ENCODE measurements around the gene XPO5.
"Not testable (repeated sequence)": the region's sequence is repeated elsewhere in the genome, so short reads cannot be mapped to it uniquely, and the experiment has no call there.

Gene XPO5

DNA sequence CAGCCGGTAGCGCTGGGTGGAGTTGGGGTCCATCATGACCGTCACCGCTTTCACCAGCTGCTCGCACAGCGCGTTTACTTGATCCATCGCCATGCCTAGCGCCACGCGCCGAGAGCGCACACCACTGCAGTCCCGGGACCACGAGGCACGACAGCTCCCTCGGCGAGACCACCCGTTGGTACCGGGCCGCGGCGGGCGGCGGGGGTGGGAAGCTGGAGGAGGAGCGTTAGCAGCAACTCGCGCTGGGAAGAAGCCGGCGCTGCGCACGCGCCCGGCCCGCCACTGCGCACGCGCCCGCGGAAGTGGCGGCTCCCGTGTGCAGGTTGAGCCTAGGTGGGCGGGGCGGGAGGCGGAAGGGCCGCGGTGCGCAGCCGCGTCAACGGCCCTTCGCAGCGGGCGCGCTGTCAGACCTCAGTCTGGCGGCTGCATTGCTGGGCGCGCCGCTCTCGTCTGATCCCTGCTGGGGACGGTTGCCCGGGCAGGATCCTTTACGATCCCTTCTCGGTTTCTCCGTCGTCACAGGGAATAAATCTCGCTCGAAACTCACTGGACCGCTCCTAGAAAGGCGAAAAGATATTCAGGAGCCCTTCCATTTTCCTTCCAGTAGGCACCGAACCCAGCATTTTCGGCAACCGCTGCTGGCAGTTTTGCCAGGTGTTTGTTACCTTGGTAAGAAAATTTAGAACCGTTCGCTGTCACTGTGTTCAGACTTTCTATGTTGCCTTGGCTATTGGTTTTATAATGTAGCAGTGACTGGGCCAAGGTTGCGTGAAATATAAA, at the start of gene XPO5, which contains the start of gene POLH:
TSS of gene XPO5 (minus strand) at position 267 of the 780 bp plus-strand sequence. CDS start at position 93, 174 bp downstream.
TSS of gene POLH (plus strand) at position 414 of the 780 bp plus-strand sequence. CDS start 6,135 bp downstream, outside the sequence.
- DNase-seq: peak; percentile 92

DNA sequence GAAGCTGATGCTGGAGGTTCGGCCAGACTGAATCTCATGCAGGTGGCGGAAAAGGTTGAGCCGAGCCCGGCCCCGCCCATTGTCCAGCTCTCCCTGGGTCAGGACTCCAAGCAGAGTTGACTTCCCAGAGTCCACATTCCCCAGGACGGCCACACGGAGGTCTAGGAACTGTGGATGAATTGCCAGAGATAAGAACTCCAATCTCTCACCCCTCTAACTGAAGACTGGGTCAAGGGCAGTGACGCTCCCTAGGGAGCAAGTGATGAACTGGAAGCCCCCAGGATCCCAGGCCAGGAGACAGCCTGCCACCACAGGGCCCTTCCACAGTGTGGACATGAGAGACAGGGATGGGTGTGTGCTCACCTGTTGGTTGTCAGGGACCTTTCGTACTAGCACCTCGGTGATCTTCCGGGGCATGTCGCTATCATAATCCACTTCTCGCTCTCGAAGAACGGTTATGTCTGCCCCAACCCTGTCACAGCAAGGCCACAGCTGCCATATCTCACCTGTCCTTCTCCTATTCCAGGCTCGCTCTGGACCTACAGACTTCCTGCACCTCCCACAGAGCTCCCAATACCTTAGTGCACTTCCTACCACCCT, 49.7 kb upstream of the XPO5 start:
- DNase-seq: no peak

DNA sequence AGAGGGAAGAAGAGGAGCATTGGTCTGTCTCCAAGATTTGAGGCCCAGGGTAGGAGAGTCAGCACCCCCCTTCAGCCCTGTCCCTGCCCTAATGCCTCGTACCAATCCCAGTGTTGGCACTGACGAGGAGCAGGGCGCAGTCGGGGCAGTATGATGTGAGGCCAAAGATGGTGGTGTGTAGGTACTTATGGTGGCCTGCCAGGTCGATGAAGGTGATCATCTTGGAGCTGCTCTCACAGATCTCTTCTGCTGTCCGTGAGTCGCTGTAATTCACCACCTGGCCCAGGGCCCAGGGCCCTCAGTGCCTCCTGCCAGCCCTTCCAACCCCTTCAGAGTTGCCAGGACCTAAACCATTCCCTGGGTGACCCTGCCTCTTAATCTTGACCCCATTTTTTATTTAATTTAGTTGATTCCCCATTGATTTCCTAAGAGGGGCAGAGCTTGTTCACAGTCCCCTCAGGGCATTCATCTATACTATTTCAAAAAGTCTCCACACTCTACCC, 49.0 kb upstream of the XPO5 start:
- DNase-seq: no peak

DNA sequence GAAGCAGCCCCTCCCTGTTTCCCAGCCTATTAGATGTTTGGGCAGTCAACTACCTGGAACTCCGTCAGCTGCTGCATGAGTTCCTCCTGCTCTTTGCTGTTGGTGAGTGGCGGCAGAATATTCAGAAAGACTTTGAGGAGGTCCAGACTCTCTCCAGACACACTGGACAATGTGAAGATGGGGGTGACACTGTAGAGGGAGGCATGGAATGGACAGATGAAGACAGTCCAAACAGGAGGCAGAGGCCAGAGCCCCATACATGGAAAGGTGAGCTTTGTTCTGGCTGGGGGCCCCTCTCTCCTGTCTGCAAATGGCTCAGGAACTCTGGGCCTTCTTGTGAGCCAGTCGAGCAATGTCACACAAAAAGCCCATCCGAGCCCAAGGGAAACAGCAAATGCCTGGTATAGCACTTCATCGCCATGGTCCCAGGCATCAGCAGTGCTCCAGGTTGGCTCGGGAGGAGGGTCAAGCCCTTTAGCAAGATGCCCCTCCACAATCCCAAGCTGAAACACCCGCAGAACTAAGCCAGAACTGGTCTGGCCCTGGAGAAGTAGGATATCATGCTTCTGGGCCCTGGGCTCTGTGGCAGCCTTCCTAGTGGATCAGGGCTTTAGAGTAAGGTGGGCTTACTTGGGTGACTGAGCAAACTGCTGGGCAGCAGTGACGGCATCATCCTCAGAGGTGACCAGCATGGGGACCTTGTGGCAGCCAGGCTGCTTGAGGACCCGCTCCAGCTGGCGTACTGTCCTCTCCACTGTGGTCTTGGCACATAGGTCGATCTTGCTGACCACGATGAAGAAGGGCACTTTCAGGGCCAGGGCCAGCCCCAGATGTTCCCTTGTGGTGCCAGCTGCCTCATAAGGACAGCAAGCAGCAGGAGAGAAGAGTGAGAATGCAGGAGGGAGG, 48.3 kb upstream of the XPO5 start:
- DNase-seq: no peak

DNA sequence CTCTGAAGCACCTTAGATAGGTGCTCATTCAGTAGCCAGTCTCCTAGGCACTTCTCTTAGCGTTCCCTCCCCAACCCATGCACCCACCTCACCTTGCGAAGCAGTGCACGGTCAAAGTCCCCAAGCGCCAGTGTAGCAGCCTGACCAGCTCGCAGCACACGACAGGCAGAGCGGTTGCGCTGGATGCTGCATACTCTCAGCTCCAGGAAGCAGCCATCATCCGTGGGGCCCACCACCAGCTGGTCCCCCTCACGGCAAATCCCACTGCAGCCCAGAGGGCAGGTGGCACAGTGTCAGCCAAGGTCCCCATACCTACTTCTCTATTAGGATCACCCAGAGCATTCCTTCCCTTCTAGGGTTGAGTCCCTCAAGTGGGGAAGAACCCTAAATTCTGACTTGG, 46.7 kb upstream of the XPO5 start:
- DNase-seq: no peak

DNA sequence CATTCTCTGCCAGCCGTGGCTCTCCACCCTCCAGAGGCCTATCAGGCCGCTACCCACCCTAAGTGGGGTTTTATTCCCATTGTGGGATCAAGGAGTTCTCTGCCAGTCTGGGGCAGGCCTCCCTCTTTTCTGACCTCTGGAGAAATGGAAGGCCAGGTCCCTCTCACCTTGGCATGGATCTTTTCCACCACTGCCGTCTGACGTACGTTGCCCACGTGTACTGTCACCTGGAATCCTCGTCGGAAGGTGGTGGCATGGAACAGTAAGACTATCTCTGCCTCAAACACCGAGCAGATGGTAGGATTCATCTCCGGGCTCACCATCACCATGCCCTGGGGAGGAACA, 46.0 kb upstream of the XPO5 start:
- DNase-seq: no peak

DNA sequence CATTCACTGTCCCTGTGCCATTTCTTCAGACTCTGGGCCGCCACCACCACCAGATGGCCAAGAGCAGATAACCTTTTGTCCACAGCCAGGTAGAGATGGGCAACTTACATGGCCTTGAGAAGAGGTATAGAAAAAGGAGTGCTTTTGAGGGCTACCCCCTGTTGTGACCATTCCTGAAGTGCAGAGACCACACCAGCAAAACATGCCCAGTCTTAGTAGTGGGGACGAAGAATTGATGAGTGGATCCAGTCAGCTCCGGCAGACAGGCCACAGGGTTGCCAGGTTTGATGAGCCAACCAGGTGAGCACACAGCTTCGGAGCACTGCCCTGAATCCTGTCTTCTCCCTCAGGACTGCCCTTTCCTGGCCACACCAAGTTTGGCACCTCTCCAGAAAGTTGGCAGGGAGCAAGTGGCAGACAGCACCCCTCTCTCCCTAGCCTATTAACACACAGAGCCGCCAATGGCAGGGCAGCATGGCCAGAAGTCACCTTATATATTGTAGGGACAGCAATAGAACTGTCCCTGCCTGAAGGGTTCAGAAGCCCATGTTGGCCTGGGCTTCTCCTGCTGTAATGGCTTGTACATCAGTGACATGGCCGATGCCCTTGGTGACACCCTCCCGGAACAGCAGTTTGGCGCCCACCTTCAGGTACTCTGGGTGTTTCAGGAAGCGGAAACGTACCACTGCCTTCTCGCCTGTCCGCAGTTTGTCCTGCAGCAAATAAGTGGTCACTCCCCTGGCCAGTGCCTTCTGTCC, 45.4 kb upstream of the XPO5 start:
- DNase-seq: no peak

DNA sequence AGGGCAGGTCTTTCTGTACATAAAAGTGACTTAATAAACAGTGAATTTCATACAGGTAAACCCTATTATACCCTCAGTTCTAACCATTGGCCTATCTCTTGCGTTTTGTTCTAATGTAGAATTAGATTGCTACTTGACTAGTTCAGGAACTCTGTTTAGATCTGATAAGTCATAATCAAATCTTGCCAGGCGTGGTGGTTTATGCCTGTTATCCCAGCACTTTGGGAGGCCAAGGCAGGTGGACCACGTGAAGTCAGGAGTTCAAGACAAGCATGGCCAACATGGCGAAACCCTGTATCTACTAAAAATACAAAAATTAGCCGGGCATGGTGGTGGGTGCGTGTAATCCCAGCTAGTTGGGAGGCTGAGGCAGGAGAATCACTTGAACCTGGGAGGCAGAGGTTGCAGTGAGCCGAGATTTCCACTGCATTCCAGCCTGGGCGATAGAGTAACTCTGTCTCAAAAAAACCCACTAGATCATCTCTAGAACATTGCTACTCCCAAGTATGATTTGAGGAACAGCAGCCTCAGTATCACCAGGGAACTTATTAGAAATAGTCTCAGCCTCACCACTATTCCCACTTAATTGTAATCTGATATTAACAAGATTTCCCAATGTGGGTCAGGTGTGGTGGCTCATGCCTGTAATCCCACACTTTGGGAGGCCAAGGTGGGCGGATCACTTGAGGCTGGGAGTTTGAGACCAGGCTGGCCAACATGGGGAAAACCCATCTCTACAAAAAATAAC, 41.1 kb upstream of the XPO5 start:
- no peak for DNase-seq

DNA sequence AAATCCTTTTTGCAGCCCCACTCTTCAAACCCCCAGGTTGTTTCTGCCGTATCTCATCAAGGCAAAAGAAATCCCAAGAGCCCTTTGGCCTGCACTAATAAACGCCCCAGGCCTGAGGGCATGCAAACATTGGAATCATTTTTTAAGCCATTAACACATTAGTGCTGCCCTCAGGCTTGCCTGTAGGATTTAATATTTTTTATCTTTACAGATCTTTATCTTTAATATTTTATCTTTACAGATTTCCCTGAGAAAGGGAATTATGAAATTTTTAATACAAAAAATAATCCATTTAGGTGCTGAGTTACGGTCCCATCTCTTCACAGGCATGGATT, 38.5 kb upstream of the XPO5 start:
- DNase-seq: no peak

DNA sequence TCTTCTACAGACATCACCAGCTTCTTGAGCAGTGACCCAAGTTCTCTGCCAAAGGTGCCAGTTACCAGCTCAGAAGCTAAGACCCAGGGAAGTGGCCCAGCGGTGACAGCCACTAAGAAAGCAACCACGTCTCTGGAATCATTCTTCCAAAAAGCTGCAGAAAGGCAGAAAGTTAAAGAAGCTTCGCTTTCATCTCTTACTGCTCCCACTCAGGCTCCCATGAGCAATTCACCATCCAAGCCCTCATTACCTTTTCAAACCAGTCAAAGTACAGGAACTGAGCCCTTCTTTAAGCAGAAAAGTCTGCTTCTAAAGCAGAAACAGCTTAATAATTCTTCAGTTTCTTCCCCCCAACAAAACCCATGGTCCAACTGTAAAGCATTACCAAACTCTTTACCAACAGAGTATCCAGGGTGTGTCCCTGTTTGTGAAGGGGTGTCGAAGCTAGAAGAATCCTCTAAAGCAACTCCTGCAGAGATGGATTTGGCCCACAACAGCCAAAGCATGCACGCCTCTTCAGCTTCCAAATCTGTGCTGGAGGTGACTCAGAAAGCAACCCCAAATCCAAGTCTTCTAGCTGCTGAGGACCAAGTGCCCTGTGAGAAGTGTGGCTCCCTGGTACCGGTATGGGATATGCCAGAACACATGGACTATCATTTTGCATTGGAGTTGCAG, 38.0 kb upstream of the XPO5 start:
- DNase-seq: no peak

DNA sequence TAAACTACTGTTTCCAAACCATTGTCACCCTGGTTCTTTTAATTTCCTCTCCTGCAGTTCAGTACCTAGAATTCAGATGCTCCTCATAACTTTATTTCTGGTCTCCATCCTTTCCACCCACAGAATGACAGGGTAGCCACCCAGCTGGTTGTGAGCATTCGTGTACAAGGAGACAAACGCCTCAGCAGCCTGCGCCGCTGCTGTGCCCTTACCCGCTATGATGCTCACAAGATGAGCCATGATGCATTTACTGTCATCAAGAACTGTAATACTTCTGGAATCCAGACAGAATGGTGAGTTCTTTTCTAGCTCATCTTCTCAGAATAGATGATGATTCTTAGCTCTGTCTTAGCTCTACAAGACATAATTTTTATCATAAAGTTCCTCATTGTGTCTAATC, 34.6 kb upstream of the XPO5 start:
- DNase-seq: no peak

DNA sequence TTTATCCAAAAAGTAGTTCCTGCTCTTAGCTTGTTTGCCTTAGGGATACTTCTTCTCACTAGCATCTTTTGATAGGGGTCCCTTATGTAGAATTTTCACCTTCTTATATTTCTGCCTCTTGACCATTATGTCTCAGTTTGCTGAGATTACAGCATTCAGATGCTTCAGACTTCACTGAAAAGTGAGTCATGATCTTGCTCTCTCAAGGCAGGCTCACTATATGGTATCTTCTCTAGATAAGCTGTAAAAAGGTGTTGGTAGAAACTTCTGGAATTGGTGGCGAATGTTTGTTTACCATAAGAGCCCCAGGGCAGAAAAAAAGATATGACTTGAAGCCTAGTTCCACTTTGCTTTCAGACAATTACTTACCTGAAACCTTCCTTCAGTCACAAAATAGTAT, 33.6 kb upstream of the XPO5 start:
- DNase-seq: no peak

DNA sequence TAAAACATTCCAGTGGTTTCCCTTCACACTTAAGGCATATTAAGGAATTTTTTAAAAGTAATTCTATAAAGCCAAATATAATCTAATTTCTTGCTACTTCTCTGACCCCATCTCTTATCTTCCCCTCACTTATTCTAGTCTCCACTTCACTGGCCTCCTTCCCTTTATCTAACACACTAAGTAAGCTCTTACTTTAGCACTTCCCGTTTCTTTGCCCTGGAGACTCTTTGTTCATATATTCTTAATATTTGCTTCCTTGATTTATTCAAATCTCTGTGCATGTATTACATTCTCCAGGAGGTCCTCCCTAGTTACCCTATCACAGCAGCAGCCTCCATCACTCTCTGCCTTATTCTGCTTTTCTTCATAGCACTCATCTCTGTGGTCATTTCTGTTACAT, 33.0 kb upstream of the XPO5 start:
- no peak for DNase-seq

DNA sequence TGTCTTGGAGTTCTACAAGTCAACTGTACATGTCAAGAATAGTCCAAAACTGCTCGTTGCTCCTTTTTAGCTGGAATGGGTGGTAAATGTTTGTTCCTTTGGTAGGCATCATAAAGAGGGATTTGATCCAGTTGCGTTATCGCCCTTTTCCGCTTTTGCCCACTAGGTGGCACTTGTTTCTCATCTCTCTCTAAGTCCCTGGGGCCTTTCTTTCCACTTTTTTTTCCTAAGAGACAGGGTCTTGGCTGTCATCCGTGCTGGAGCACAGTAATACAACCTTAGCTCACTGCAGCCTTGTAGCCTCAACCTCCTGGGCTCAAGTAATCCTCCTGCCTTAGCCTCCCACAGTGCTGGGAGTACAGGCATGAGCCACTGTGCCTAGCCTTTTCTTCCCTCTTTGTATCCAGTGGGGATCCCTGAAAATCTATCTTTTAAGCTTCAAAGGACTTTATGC, 32.5 kb upstream of the XPO5 start:
- DNase-seq: peak; percentile 38

DNA sequence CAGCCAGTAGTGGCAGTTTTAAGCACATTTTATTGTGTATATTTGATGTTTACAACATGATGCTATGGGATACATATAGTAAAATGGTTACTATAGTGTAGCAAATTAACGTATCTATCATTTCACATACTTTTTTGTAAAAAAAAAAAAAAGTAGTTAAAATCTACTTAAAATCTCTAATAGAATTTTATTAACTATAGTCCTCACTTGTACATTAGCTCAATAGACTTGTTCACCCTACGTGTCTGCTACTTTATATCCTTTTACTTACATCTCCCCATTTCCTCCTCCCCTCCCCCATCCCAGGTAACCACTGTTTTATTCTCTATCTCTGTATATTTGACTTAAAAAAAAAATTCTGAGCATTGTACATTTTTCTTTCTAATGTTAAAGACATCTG, 30.2 kb upstream of the XPO5 start:
- DNase-seq: no peak

DNA sequence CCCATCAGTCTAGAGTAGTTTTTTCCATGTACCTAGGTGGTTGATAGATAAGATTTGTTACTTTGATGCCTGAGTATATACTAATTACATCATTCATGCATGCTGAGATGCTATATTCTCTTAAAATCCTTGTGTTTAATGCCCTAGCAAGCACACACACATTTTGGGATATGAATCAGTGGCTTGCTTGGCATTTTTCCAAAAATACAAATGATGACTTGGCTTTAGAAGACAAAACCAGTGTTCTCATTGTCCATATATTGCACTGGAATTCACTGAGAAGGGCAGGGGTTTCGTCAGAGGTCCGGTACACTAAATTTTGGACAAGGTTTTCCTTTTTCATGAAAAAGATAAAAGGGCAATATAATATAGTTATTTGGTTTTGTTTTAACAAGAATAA, 28.3 kb upstream of the XPO5 start:
- DNase-seq: no peak

DNA sequence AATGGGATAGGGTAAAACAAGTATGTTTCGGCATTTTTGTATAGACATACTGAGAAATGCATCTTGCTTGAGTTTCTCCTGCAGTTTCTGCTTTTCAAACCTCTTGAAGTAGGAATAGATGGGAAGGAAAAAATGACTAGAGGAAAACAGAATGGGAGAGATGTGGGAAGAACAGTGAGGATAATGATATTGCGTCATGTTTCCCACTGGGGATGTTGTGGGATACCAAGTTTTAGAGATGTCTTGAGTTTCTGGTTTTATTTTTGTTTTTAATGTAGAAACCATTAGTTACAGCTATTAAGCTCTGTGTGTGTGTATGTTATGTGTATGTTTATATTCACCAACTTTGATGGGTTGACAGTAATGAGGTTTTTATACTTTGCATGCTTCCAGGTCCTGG, 24.8 kb upstream of the XPO5 start:
- no peak for DNase-seq

DNA sequence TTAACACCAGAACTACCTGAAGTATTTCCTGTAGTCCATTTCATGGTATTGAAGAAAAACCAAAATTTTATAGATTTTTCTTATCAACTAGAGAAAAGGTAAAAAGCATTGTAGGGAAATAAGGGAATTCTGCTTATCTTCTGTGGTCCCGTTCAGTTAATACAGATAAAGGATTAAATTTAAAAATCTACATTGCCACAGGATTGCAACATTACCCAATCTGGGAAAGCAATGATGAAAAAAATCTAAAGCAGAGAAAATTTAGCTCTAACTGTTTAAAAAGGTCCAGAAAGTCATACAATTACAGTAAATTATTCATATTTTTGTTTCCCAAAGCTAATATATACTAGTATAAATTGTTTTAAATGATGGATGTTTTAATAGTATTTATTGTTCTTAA, 18.1 kb upstream of the XPO5 start:
- DNase-seq: no peak

DNA sequence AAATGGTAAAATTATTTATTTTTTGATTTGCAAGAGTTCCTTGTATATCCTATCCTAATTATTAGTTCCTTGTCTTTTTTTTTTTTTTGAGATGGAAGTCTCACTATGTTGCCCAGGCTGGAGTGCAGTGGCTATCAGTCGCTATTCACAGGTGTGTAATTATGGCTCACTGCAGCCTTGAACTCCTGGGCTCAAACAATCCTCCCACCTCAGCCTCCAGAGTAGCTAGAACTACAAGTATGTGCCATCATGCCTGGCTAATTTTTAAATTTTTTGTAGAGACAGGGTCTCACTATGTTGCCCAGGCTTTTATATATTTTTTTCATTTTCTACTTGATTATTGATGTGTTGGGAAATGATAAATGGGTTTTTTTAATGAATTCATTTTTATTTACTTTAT, 13.7 kb upstream of the XPO5 start:
- not testable (repeated sequence) for DNase-seq

DNA sequence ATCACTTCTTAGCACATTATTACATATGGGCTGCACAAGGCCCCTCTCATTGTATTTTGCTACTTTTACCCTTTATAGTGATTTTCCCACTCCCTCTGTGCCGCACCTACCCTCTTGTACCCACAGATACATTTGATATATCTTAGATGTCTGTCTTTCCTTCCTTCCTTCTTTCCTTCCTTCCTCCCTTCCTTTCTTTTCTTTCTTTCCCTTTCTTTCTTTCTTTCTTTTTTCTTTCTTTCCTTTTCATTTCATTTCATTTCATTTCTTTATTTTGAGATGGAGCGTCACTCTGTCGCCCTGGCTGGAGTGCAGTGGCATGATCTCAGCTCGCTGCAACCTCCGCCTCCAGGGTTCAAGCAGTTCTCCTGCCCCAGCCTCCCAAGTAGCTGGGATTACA, 12.4 kb upstream of the XPO5 start:
- DNase-seq: no peak

DNA sequence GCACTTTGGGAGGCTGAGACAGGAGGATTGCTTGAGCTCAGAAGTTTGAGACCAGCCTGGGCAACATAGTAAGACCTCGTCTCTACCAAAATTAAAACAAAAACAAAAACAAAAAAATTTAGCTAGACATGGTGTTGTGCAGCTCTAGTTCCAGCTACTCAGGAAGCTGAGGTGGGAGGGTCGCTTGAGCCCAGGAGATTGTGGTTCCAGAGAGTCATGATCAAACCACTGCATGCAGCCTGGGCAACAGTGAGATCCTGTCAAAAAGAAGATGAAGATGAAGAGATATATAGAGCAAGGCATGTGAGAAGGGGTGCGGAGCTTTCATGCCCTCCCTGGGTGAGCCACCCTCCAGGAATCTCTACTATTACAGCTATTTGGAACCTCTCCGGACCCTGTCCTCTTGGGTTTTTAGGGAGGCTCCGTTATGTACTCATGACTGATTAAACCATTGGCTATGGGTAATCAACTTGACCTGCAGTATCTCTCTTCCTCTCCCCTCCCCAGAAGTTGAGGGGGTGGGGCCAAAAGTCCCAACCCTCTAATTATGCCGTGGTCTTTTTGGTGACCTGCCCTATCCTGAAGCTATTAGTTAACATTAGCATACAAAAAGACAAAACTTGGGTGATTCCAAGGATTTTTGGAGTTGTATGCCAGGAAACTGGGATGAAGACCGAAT, 9.2 kb upstream of the XPO5 start:
- DNase-seq: no peak
